ENCODE results near the gene COL6A3.
"Not testable (repeated sequence)": the region's sequence is repeated elsewhere in the genome, so short reads cannot be mapped to it uniquely, and the experiment has no call there.

COL6A3 gene

DNA sequence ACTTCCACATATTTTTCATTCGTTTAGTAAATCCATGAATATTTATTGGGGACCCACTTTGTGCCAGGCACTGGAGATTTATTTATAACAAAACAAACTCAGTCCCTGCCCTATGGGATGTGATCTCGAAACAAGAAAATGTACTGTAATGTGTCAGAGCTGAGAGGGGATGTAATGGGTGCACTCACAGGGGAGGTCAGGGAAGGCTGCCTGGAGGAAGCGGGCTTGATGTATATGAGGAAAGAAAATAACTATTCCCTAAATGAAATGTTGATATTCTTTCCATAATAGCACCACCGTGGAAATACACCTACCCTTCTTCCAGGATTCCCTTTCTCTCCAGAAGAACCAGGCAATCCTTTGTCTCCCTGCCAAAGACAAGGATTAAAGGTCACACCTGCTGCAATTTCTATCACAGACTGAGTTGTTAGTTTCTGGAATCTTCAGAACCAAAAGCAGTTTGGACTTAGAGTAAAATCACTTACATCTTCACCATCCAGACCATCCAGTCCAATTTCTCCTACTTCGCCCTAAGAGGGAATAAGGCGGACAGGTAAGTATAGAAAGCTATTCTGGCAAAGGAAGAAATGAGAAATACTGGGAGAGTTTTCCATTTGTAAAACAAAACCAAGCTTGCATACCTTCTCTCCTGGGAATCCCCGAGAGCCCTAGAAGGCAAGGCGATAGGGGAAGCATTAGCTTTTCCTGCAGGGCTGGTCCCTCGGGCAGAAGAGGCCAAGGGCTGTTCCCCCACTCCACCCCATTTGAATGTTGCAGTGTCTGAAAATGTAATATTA lies 55.0 kb downstream of the COL6A3 start:
- DNase-seq (ENCODE audit: low read depth): no peak
- TF ChIP-seq, protein P1, sequence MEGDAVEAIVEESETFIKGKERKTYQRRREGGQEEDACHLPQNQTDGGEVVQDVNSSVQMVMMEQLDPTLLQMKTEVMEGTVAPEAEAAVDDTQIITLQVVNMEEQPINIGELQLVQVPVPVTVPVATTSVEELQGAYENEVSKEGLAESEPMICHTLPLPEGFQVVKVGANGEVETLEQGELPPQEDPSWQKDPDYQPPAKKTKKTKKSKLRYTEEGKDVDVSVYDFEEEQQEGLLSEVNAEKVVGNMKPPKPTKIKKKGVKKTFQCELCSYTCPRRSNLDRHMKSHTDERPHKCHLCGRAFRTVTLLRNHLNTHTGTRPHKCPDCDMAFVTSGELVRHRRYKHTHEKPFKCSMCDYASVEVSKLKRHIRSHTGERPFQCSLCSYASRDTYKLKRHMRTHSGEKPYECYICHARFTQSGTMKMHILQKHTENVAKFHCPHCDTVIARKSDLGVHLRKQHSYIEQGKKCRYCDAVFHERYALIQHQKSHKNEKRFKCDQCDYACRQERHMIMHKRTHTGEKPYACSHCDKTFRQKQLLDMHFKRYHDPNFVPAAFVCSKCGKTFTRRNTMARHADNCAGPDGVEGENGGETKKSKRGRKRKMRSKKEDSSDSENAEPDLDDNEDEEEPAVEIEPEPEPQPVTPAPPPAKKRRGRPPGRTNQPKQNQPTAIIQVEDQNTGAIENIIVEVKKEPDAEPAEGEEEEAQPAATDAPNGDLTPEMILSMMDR (conservative IDR thresholded peaks at IDR 0.05; ENCODE audit: low read depth, low read length): no peak
- no peak overlapping the region for H3K4me3 ChIP-seq (ENCODE audit: low read length)

DNA sequence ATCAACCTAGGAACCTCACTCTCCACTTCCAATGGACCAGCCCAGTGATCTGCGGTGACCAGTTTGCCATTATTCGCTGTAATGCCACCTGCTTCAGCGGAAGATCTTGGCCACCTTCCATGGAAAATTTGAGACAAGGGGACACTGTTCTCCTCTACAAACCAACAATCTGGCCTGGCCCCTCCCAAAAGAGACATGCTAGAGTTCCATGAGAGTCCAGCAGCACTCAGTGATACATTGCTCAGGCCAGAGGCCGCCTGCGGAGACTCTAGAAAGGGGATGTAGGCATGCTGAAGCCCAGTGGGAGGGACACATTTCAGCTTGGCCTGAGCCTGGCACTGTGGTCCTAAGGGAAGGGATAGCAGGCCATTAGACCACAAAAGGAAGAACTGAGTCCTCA lies 58.3 kb downstream of the COL6A3 start:
- TF ChIP-seq, protein P1 (conservative IDR thresholded peaks at IDR 0.05; ENCODE audit: low read depth, low read length): no peak
- DNase-seq (ENCODE audit: low read depth): no peak
- H3K4me3 ChIP-seq (ENCODE audit: low read length): no peak overlapping the region

DNA sequence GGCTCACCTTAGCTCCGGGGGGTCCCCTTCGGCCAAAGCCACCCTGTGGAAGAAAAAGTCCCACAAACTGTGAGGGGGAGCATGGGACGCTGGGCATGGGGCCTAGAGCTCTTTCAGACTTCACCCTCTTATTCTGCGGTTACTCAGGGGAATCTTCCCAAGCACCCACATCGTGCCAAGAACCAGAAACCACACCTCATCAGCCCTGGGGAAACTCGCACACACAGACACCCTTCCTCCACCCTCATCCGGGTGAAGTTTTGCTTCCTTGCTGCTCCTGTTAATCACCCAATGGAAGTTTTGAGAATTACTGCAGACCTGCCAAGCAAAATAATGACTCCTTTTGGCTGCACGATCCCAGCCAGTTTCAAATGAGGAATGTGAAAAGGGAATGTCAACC lies 59.1 kb downstream of the COL6A3 start:
- H3K4me3 ChIP-seq (ENCODE audit: low read length): no peak overlapping the region
- TF ChIP-seq, protein P1 (conservative IDR thresholded peaks at IDR 0.05; ENCODE audit: low read depth, low read length): no peak
- no peak for DNase-seq (ENCODE audit: low read depth)

DNA sequence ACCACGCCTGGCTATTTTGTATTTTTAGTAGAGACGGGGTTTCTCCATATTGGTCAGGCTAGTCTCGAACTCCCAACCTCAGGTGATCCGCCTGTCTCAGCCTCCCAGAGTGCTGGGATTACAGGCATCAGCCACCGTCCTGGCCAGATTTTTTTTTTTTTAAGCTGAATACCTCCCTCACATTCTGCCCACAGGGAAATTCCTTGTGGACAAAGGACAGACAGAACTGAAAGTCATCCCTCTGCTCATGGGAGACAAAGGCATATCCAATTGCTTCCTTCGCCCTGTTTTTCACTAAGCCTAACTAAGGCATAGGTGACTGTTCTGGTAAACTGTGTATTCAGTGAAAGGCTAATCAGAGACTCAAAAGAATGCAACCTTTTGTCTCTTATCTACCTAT lies 59.8 kb downstream of the COL6A3 start:
- not testable (repeated sequence) for DNase-seq (ENCODE audit: low read depth); H3K4me3 ChIP-seq (ENCODE audit: low read length)

DNA sequence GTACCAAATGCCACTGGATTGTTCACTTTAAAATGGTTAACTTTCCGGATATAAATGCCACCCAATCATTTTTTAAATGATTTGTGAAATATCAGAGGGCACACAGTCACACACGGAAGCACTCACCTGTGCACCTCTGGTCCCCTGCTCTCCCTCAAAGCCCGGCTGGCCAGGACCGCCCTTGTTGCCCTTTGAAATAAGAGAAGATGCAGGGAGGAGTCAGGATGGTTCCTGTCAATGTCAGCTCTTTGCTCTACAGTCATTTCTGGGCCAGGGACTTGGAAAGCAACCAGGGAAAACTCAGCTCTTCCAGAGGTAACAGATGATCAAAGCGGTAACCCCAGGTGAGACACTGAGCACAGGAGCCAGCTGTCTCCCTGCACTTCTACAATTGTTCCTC lies 60.7 kb downstream of the COL6A3 start:
- no peak overlapping the region for H3K4me3 ChIP-seq (ENCODE audit: low read length)
- DNase-seq (ENCODE audit: low read depth): no peak
- TF ChIP-seq, protein P1 (conservative IDR thresholded peaks at IDR 0.05; ENCODE audit: low read depth, low read length): no peak

DNA sequence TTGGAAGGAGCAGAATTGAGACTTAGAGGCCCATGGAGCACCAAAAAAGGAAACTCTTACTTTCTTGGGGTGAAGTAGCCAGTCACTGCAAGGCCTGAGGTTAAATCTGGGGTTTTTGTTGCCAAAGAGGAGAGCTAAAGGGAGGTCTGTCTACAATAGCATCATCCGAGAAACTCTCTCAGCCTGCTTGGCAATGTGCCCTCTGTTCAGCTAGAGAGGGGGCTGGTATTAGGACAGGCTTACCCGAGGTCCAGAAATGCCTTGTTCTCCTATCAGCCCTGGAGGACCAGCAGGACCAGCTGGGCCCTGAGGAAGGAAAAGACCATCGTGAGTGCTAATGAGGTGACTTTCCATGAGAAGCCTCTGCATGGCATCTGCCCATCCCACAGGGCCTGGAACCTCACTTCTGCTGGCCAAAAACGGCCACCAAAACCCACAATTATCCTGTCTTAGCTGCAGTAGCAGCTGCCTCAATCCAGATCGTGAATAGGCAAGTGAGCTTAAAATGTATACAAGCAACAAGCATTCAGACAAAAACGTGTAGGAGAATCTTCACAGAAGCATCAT lies 61.6 kb downstream of the COL6A3 start:
- no peak overlapping the region for H3K4me3 ChIP-seq (ENCODE audit: low read length)
- DNase-seq (ENCODE audit: low read depth): no peak
- TF ChIP-seq, protein P1 (conservative IDR thresholded peaks at IDR 0.05; ENCODE audit: low read depth, low read length): no peak

DNA sequence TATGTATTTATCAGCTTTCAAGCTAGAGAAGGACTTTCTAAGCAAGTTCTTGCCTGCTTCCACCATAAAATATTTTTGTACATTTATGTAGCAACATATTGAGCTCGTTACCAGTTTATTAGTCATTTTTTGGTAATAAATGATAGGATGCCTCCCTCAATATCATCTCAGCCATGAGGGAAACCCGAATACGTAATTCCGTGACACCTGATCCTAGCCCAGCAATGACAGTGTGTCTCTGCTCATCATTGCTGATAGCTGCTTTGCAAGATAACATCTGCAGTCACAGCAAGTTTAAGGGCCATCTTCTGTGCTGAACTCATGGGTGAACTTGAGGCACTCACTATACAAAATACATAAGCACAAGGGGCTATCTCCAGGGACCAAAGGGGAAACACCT lies 62.2 kb downstream of the COL6A3 start:
- TF ChIP-seq, protein P1 (conservative IDR thresholded peaks at IDR 0.05; ENCODE audit: low read depth, low read length): no peak
- DNase-seq (ENCODE audit: low read depth): no peak

More for the DNA sequence above, 62.2 kb downstream of the COL6A3 start:
- no peak overlapping the region for H3K4me3 ChIP-seq (ENCODE audit: low read length)

All from retinal pigment epithelial cell (primary cell).